DOHH2 (cell line): Measurements from ENCODE around the gene DNAH1.

Source experiments
- H3F3A ChIP-seq: fragments of 200-600 bp; sonication (generic), shearing (Covaris generic); 2 replicates; pipeline ENCODE4 v1.6.0; 2016; ENCODE audit warnings: antibody characterized with exemption, mild to moderate bottlenecking; ENCODE audit not compliant: control insufficient read depth, insufficient read depth
- H3K27ac ChIP-seq: fragments of 200-600 bp; sonication (generic); 2 replicates; pipeline ENCODE4 v1.5.1; 2014; ENCODE audit warnings: low read depth, mild to moderate bottlenecking, low read length, moderate library complexity
- H3K27me3 ChIP-seq: fragments of 200-600 bp; sonication (generic); 2 replicates; pipeline ENCODE4 v1.6.1; 2014; ENCODE audit warnings: mild to moderate bottlenecking, low read length, mixed read lengths; ENCODE audit not compliant: control insufficient read depth
- H3K36me3 ChIP-seq: fragments of 200-600 bp; sonication (generic); 2 replicates; pipeline ENCODE4 v1.6.1; 2014; ENCODE audit warnings: mild to moderate bottlenecking, low read length, moderate library complexity, mixed read lengths; ENCODE audit not compliant: control insufficient read depth
- H3K4me1 ChIP-seq: fragments of 200-600 bp; sonication (generic); 2 replicates; pipeline ENCODE4 v1.6.1; 2014; ENCODE audit warnings: mild to moderate bottlenecking, low read length, mixed read lengths; ENCODE audit not compliant: control insufficient read depth
- H3K4me2 ChIP-seq: fragments of 200-600 bp; sonication (generic); 2 replicates; pipeline ENCODE4 v1.6.0; 2014; ENCODE audit warnings: mild to moderate bottlenecking, low read length, moderate library complexity
- H3K4me3 ChIP-seq: fragments of 200-600 bp; sonication (generic); 2 replicates; pipeline ENCODE4 v1.5.1; 2014; ENCODE audit warnings: mild to moderate bottlenecking, low read length, mixed read lengths
- H3K79me2 ChIP-seq: fragments of 200-600 bp; sonication (generic); 2 replicates; pipeline ENCODE4 v1.6.1; 2014; ENCODE audit warnings: mild to moderate bottlenecking, low read length, mixed read lengths; ENCODE audit not compliant: control insufficient read depth
- H3K9me2 ChIP-seq: fragments of 200-600 bp; sonication (generic); replicated peaks from 2 replicates; pipeline ENCODE4 v1.6.1; 2014; ENCODE audit warnings: mild to moderate bottlenecking, low read length, mixed read lengths; ENCODE audit not compliant: control insufficient read depth
- H3K9me3 ChIP-seq: fragments of 200-600 bp; sonication (generic); 2 replicates; pipeline ENCODE4 v1.6.1; 2014; ENCODE audit warnings: antibody characterized with exemption, low read length, mixed read lengths; ENCODE audit not compliant: control insufficient read depth, insufficient read depth
- H4K20me1 ChIP-seq: fragments of 200-600 bp; sonication (generic); 2 replicates; pipeline ENCODE4 v1.6.0; 2014; ENCODE audit warnings: low read depth, mild to moderate bottlenecking, antibody characterized with exemption, low read length, moderate library complexity; ENCODE audit not compliant: control insufficient read depth, insufficient read depth
- CTCF ChIP-seq: fragments of 200-600 bp; sonication (generic); IDR thresholded peaks from one replicate; pipeline ENCODE4 v1.5.1; 2014; ENCODE audit warnings: antibody characterized with exemption, mild to moderate bottlenecking, low read depth, low read length; ENCODE audit not compliant: poor library complexity, severe bottlenecking
- EZH2phosphoT487 ChIP-seq: fragments of 200-600 bp; sonication (generic); IDR thresholded peaks from 2 replicates; pipeline ENCODE4 v1.6.1; 2017; ENCODE audit warnings: borderline replicate concordance, mild to moderate bottlenecking, antibody characterized with exemption, low read length, moderate library complexity, mixed read lengths

DNAH1 gene

GRCh38 chr3:52447512-52448355, 131.6 kb downstream of the DNAH1 start:
- H3K4me2 ChIP-seq, result no peak overlapping the region
- no peaks in the 10 kb centered on the region for H4K20me1 ChIP-seq
- H3K79me2 ChIP-seq, result no peaks in the 10 kb centered on the region
- H3K4me1 ChIP-seq, result peaks cover 4% of the 10 kb centered on the region; the same call in 1 of the 2 replicates
- no peaks in the 10 kb centered on the region for H3K9me2 ChIP-seq
- 0 out of 2 replicates have a peak, but pooled peaks cover 4% of the 10 kb centered on the region for H3K27me3 ChIP-seq
- TF ChIP-seq EZH2phosphoT487 (no peak), CTCF (no peak)
- H3K36me3 ChIP-seq, result no peaks in the 10 kb centered on the region
- H3K27ac ChIP-seq, result no peak overlapping the region
- no peaks in the 10 kb centered on the region for H3F3A ChIP-seq
- H3K4me3 ChIP-seq, result no peak overlapping the region
- no peaks in the 10 kb centered on the region for H3K9me3 ChIP-seq
